ENCODE data around the gene MTMR4.

MTMR4 gene

DNA sequence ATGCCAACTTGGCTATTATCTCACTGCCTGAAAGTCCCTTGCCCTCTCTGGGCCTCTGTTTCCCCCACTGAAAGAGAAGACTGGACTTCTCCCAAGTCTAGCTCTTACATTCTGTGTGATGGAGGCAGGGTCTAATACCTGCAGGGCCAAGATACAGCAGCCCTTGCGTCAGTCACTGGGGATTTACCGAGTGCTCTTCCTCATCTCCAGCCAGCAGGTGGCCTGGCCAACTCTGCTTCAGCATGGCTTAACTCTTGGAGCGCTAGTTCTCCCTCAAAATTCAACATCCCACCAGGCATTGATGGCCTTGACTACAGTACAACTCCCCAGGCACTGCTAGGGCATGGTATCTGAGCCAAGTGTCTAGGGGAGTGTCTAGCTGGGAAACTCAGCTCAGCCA, 19.9 kb upstream of the MTMR4 start:
- Mint-ChIP-seq H3K27me3 (ENCODE audit: low read depth, poor library complexity) (peaks cover 32% of the 10 kb centered on the region), H3K27ac (no peak overlapping the region), H3K4me3 (no peak overlapping the region)

DNA sequence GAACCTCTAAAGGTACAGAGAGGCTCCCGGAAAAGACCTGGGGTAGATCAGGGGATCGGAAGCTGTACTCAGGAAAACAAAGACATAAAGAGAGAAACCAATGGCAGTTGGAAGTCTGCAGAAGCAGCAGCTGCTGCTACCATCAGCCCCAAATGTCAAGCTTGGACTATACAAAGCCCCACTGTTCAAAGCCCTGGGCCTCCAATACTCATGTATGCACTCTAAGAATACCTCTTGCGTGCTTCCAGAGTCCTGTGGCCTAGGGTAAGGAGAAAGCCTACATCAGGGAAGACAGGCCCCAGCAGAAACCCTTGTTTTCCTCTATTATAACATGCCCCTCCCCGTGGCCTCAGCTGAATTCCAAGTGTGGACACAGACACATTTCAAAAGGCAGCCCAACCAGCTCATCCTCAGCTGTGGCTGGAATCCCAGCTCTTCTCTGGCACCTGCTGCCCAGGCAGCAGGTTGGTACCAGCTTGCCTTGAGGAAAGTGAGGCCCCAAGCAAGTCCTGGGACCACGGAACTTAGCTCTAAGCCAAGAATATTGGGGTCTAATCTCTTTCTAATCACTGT, 19.3 kb upstream of the MTMR4 start:
- H3K27me3 Mint-ChIP-seq (ENCODE audit: low read depth, poor library complexity), result peaks cover 32% of the 10 kb centered on the region
- DNase-seq, result no peak
- no peak overlapping the region for H3K4me3 Mint-ChIP-seq
- H3K36me3 Mint-ChIP-seq (ENCODE audit: low read depth), result no peaks in the 10 kb centered on the region
- H3K9me3 Mint-ChIP-seq, result no peaks in the 10 kb centered on the region
- no peak overlapping the region for H3K27ac Mint-ChIP-seq
- TF ChIP-seq, protein P1, sequence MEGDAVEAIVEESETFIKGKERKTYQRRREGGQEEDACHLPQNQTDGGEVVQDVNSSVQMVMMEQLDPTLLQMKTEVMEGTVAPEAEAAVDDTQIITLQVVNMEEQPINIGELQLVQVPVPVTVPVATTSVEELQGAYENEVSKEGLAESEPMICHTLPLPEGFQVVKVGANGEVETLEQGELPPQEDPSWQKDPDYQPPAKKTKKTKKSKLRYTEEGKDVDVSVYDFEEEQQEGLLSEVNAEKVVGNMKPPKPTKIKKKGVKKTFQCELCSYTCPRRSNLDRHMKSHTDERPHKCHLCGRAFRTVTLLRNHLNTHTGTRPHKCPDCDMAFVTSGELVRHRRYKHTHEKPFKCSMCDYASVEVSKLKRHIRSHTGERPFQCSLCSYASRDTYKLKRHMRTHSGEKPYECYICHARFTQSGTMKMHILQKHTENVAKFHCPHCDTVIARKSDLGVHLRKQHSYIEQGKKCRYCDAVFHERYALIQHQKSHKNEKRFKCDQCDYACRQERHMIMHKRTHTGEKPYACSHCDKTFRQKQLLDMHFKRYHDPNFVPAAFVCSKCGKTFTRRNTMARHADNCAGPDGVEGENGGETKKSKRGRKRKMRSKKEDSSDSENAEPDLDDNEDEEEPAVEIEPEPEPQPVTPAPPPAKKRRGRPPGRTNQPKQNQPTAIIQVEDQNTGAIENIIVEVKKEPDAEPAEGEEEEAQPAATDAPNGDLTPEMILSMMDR (IDR thresholded peaks at IDR 0.05), result no peak
- peaks cover 33% of the 10 kb centered on the region for H3K4me1 Mint-ChIP-seq

More for the DNA sequence above, 19.9 kb upstream of the MTMR4 start:
- TF ChIP-seq, protein P1 (IDR thresholded peaks at IDR 0.05), result no peak
- peaks cover 27% of the 10 kb centered on the region for H3K4me1 Mint-ChIP-seq
- H3K9me3 Mint-ChIP-seq, result no peaks in the 10 kb centered on the region
- no peaks in the 10 kb centered on the region for H3K36me3 Mint-ChIP-seq (ENCODE audit: low read depth)
- no peak for DNase-seq

DNA sequence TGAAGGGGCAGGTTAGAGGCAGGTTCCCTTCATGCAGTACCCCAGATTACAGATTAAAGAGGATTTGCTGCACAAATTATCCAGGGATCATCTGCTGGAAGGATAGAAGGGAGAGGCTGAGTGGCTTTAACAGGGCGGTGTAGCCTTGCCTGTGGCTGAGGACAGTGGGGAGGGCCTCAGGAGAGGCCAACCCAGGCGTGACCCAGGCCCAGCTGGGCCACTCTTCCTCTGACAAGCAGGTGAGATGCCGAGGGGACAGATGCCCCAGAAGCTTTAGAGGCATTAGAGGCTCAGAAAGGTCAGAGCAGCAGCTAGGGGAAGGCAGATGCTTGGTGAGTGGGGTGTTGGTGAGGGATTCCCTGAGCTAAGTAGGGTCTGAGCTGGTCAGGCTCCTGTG, 18.1 kb upstream of the MTMR4 start:
- no peaks in the 10 kb centered on the region for H3K9me3 Mint-ChIP-seq
- peak overlapping the region; percentile 79 for H3K4me3 Mint-ChIP-seq
- no peak for DNase-seq
- H3K27me3 Mint-ChIP-seq (ENCODE audit: low read depth, poor library complexity), result peaks cover 32% of the 10 kb centered on the region
- H3K4me1 Mint-ChIP-seq, result peaks cover 41% of the 10 kb centered on the region
- no peaks in the 10 kb centered on the region for H3K36me3 Mint-ChIP-seq (ENCODE audit: low read depth)
- no peak overlapping the region for H3K27ac Mint-ChIP-seq
- TF ChIP-seq, protein P1 (IDR thresholded peaks at IDR 0.05), result no peak

DNA sequence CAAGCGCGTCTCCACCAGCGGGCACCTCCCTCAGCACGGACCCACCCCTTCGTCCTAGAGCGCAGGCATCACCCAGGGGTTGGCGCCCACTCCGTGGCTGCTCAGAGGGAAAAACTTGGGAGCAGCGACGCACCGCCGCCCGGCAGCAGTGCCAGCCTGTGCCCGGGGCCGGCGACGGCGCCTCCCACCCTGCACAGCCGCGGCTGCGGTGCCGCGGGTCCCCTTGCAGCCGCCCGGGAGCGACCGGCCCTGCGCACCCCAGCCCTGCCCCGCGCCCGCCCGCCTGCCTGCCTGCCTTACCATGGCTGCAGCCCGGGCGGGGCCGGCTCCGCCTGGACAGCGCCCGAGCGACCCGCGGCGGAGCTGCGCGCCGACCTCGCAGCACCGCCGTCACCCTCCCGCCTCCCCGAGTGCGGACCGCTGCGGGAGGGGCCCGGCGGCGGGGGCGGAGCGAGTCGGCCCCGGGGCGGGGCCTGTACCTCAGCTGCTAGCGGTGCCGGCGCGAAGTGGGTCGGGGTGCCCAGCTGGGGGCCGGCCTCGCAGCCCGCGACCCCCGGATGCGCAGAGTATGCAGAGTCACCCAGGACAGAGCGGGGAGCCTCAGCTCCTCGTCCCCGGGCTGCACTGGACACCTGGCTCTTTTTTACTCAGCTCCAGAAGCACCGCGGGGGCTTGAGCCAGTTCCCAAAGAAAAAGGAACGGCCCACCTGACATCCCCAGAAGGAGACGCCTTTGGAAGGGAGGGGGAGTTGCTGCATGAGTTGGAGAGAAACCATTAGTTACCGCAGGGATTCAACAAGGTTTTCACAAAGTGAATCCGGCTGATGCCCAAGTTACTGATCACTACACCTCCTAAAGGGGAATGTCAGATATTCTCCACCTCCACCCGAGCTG, 17.5 kb upstream of the MTMR4 start:
- no peaks in the 10 kb centered on the region for H3K36me3 Mint-ChIP-seq (ENCODE audit: low read depth)

DNA sequence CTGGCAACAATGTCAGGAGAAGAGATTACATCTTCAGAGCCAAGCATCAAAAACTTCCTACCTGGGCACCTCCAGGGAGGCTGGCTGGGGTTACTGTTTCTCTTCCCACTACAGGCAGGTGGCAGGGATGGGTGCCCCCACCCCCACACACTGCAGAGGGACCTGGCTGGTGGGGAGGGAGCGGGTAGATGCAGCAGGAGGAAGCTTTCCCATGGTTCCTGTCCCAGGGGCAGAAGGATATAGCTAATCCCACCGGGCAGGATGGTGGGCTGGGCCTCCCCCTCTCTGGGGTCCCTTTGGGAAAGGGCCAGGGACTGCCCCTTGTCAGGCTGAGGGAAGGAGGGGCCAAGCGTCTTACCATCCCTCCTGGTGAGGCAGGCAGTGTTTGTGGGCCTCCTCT, 16.7 kb upstream of the MTMR4 start:
- no peak overlapping the region for H3K27ac Mint-ChIP-seq
- H3K9me3 Mint-ChIP-seq, result no peaks in the 10 kb centered on the region
- no peaks in the 10 kb centered on the region for H3K36me3 Mint-ChIP-seq (ENCODE audit: low read depth)
- DNase-seq, result no peak
- peak overlapping the region; percentile 63 for H3K4me3 Mint-ChIP-seq
- H3K4me1 Mint-ChIP-seq, result peaks cover 42% of the 10 kb centered on the region
- TF ChIP-seq, protein P1 (IDR thresholded peaks at IDR 0.05), result no peak
- H3K27me3 Mint-ChIP-seq (ENCODE audit: low read depth, poor library complexity), result peaks cover 32% of the 10 kb centered on the region

More for the DNA sequence above, 17.5 kb upstream of the MTMR4 start:
- H3K27ac Mint-ChIP-seq, result no peak overlapping the region
- no peaks in the 10 kb centered on the region for H3K9me3 Mint-ChIP-seq
- peaks cover 32% of the 10 kb centered on the region for H3K27me3 Mint-ChIP-seq (ENCODE audit: low read depth, poor library complexity)
- DNase-seq, result peak; percentile 83
- TF ChIP-seq, protein P1 (IDR thresholded peaks at IDR 0.05), result no peak
- peaks cover 40% of the 10 kb centered on the region for H3K4me1 Mint-ChIP-seq
- H3K4me3 Mint-ChIP-seq, result peak overlapping the region; percentile 79
